ENCODE results near the gene S100A14. TPM values are rescaled to one million over a fixed set of nuclear protein-coding genes. Genes with fewer than 3 reads are reported as not detected.

S100A14 gene
- total RNA-seq, 1 experiment from 2014 or later = 252 TPM

DNA sequence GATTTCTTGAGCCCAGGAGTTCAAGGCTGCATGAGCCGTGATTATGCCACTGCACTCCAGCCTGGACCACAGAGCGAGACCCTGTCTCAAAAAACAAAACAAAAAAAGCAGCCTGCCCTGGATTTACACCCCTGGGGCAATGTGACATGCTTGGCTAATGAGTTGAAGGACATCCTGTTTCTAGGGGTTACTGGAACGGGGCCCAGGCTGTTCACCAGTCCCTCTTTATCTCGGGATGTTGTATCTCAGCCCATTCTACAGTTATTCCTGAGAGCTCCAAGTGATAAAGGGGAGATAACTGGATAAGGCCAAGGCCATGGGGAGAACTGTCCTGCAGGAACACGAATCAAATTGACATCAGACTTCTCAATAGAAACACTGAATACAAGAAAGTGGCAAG, 28.8 kb downstream of the S100A14 start (continued):
- TF ChIP-seq FOSL1 (IDR thresholded peaks at IDR 0.05; ENCODE audit: low read depth) = no peak
- no peak for TF ChIP-seq ZNF274 (IDR thresholded peaks at IDR 0.05; ENCODE audit: low read depth, low read length)

DNA sequence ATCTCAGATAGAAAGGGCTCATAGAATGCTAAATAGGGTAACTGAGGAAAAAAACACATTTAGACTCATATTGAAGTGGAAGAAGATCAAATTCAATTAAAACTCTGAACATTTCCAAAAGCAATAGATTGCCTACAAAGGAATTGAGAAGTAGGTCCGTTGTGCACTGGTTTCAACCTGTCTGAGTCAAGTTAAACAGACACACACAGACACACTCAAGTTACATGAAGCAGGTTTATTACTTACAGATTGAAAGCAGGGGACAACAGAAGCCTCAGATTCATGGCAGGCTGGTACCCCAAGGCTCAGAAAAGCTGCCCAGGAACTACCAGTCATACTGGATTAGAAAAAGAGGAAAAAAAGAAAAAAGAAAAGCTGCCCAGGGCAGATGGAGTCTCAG, 29.8 kb downstream of the S100A14 start:
- Histone ChIP-seq H3K9ac (ENCODE audit: low read length) (no peak overlapping the region), H3K4me1 (ENCODE audit: control insufficient read depth in 1 of 2, insufficient read depth in 2 of 2, low read length in 2 of 2) (peaks cover 0 to 6% of the 10 kb centered on the region in 2 experiments; a peak in 2 of 4 replicates), H3K36me3 (ENCODE audit: control insufficient read depth in 1 of 2, insufficient read depth in 2 of 2, low read length in 2 of 2) (no peaks in the 10 kb centered on the region), H3K9me3 (ENCODE audit: control insufficient read depth in 1 of 2, insufficient read depth in 1 of 2, low read depth in 1 of 2, low read length in 2 of 2) (no peaks in the 10 kb centered on the region), H3K27me3 (ENCODE audit: insufficient read depth, low read length) (no peaks in the 10 kb centered on the region), H3K27ac (ENCODE audit: low read depth, low read length) (no peak overlapping the region), H3K4me3 (replicated peaks in 1 of 2; ENCODE audit: low read depth in 1 of 2, low read length in 2 of 2) (no peak overlapping the region), H3K4me2 (ENCODE audit: low read length) (no peak overlapping the region), H2AFZ (ENCODE audit: low read depth, low read length, poor library complexity, severe bottlenecking) (no peak overlapping the region), H3K9me2 (ENCODE audit: insufficient read depth) (no peaks in the 10 kb centered on the region), H3K79me2 (ENCODE audit: insufficient read depth, low read length) (no peaks in the 10 kb centered on the region), H4K20me1 (ENCODE audit: insufficient read depth) (no peaks in the 10 kb centered on the region)
- ChIA-PET CTCF (interaction anchor here (3.1 kb wide), 1 partner anchor 14 kb away, joined by 9 read pairs; no protein-coding TSS in a partner anchor), POLR2A (interaction anchor here (1.0 kb wide), 1 partner anchor 20 kb away, joined by 3 read pairs; no protein-coding TSS in a partner anchor), RAD21 (ENCODE audit: low non-redundant PET in 1 of 2, low total read pairs in 2 of 2, uncharacterized antibody in 2 of 2, unreplicated experiment in 2 of 2) (no interaction called here)
- intact Hi-C loops (cut with micrococcal nuclease) = no loop called here
- DNase-seq (ENCODE audit: low read depth, low spot score) (no peak), ATAC-seq (no peak)
- no peak for TF ChIP-seq EZH2 (IDR thresholded peaks at IDR 0.05)
- no peak for TF ChIP-seq POLR2AphosphoS5 (IDR thresholded peaks at IDR 0.05; ENCODE audit: low read depth, low read length)
- TF ChIP-seq, protein P1, sequence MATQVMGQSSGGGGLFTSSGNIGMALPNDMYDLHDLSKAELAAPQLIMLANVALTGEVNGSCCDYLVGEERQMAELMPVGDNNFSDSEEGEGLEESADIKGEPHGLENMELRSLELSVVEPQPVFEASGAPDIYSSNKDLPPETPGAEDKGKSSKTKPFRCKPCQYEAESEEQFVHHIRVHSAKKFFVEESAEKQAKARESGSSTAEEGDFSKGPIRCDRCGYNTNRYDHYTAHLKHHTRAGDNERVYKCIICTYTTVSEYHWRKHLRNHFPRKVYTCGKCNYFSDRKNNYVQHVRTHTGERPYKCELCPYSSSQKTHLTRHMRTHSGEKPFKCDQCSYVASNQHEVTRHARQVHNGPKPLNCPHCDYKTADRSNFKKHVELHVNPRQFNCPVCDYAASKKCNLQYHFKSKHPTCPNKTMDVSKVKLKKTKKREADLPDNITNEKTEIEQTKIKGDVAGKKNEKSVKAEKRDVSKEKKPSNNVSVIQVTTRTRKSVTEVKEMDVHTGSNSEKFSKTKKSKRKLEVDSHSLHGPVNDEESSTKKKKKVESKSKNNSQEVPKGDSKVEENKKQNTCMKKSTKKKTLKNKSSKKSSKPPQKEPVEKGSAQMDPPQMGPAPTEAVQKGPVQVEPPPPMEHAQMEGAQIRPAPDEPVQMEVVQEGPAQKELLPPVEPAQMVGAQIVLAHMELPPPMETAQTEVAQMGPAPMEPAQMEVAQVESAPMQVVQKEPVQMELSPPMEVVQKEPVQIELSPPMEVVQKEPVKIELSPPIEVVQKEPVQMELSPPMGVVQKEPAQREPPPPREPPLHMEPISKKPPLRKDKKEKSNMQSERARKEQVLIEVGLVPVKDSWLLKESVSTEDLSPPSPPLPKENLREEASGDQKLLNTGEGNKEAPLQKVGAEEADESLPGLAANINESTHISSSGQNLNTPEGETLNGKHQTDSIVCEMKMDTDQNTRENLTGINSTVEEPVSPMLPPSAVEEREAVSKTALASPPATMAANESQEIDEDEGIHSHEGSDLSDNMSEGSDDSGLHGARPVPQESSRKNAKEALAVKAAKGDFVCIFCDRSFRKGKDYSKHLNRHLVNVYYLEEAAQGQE (IDR thresholded peaks at IDR 0.05; ENCODE audit: low read depth) = no peak
- TF ChIP-seq EZH2phosphoT487 (IDR thresholded peaks at IDR 0.05; ENCODE audit: borderline replicate concordance) = no peak
- no peak for TF ChIP-seq EGR1 (IDR thresholded peaks at IDR 0.05; ENCODE audit: low read depth)
- TF ChIP-seq YY1 (IDR thresholded peaks at IDR 0.05; ENCODE audit: extremely low read depth, insufficient replicate concordance, low read depth, low read length) = no peak
- no peak for TF ChIP-seq SRF (IDR thresholded peaks at IDR 0.05; ENCODE audit: low read depth)
- no peak for TF ChIP-seq ELF1 (IDR thresholded peaks at IDR 0.05; ENCODE audit: borderline replicate concordance, low read depth)
- TF ChIP-seq, protein P2, sequence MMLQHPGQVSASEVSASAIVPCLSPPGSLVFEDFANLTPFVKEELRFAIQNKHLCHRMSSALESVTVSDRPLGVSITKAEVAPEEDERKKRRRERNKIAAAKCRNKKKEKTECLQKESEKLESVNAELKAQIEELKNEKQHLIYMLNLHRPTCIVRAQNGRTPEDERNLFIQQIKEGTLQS (IDR thresholded peaks at IDR 0.05) = no peak
- TF ChIP-seq POLR2A (IDR thresholded peaks at IDR 0.05; ENCODE audit: borderline replicate concordance, extremely low read depth, insufficient read depth, insufficient read length) = no peak
- no peak for TF ChIP-seq RAD21 (IDR thresholded peaks at IDR 0.05; ENCODE audit: low read depth)
- no TSS peak for BruUV-seq (replicated peaks)

Data from HCT116 (cell line).